ENCODE data around the gene TAS2R1.

The TAS2R1 gene

GRCh38 chr5:9621379-9621903 lies 8.7 kb downstream of the TAS2R1 start:
- H3K36me3 ChIP-seq (ENCODE audit: control insufficient read depth, low read depth, low read length): no peaks in the 10 kb centered on the region
- no peak overlapping the region for H3K27ac ChIP-seq (ENCODE audit: low read length)
- no peak overlapping the region for H3K4me3 ChIP-seq (ENCODE audit: low read length)
- no peaks in the 10 kb centered on the region for H3K4me1 ChIP-seq (ENCODE audit: control insufficient read depth, low read depth, low read length)
- no peaks in the 10 kb centered on the region for H3K27me3 ChIP-seq (ENCODE audit: control insufficient read depth, insufficient read depth, low read length)
- H3K9ac ChIP-seq (ENCODE audit: low read length): no peak overlapping the region
- no peaks in the 10 kb centered on the region for H3K9me3 ChIP-seq (ENCODE audit: control insufficient read depth, low read depth, low read length)

- H3K9ac ChIP-seq (ENCODE audit: low read length): no peak overlapping the region
- no peaks in the 10 kb centered on the region for H3K36me3 ChIP-seq (ENCODE audit: control insufficient read depth, low read depth, low read length)
Measured at GRCh38 chr5:9619331-9620092, 10.6 kb downstream of the TAS2R1 start.

GRCh38 chr5:9617739-9618504 lies 12.2 kb downstream of the TAS2R1 start:
- Histone ChIP-seq H3K9ac (ENCODE audit: low read length) (no peak overlapping the region), H3K36me3 (ENCODE audit: control insufficient read depth, low read depth, low read length) (no peaks in the 10 kb centered on the region), H3K4me3 (ENCODE audit: low read length) (no peak overlapping the region), H3K27ac (ENCODE audit: low read length) (no peak overlapping the region), H3K27me3 (ENCODE audit: control insufficient read depth, insufficient read depth, low read length) (no peaks in the 10 kb centered on the region), H3K4me1 (ENCODE audit: control insufficient read depth, low read depth, low read length) (no peaks in the 10 kb centered on the region), H3K9me3 (ENCODE audit: control insufficient read depth, low read depth, low read length) (no peaks in the 10 kb centered on the region)

More at GRCh38 chr5:9619331-9620092, 10.6 kb downstream of the TAS2R1 start:
- H3K9me3 ChIP-seq (ENCODE audit: control insufficient read depth, low read depth, low read length): no peaks in the 10 kb centered on the region
- H3K27me3 ChIP-seq (ENCODE audit: control insufficient read depth, insufficient read depth, low read length): no peaks in the 10 kb centered on the region
- H3K4me1 ChIP-seq (ENCODE audit: control insufficient read depth, low read depth, low read length): no peaks in the 10 kb centered on the region
- H3K4me3 ChIP-seq (ENCODE audit: low read length): no peak overlapping the region
- no peak overlapping the region for H3K27ac ChIP-seq (ENCODE audit: low read length)

GRCh38 chr5:9617221-9617620 lies 12.9 kb downstream of the TAS2R1 start:
- H3K9me3 ChIP-seq (ENCODE audit: control insufficient read depth, low read depth, low read length): no peaks in the 10 kb centered on the region
- no peak overlapping the region for H3K4me3 ChIP-seq (ENCODE audit: low read length)
- no peaks in the 10 kb centered on the region for H3K36me3 ChIP-seq (ENCODE audit: control insufficient read depth, low read depth, low read length)
- H3K27me3 ChIP-seq (ENCODE audit: control insufficient read depth, insufficient read depth, low read length): no peaks in the 10 kb centered on the region
- no peaks in the 10 kb centered on the region for H3K4me1 ChIP-seq (ENCODE audit: control insufficient read depth, low read depth, low read length)
- H3K27ac ChIP-seq (ENCODE audit: low read length): no peak overlapping the region
- H3K9ac ChIP-seq (ENCODE audit: low read length): no peak overlapping the region

GRCh38 chr5:9615331-9615730 lies 14.8 kb downstream of the TAS2R1 start:
- Histone ChIP-seq H3K4me3 (ENCODE audit: low read length) (no peak overlapping the region), H3K27ac (ENCODE audit: low read length) (no peak overlapping the region), H3K9ac (ENCODE audit: low read length) (no peak overlapping the region), H3K9me3 (ENCODE audit: control insufficient read depth, low read depth, low read length) (no peaks in the 10 kb centered on the region), H3K27me3 (ENCODE audit: control insufficient read depth, insufficient read depth, low read length) (no peaks in the 10 kb centered on the region), H3K4me1 (ENCODE audit: control insufficient read depth, low read depth, low read length) (no peaks in the 10 kb centered on the region), H3K36me3 (ENCODE audit: control insufficient read depth, low read depth, low read length) (no peaks in the 10 kb centered on the region)

- Histone ChIP-seq H3K36me3 (ENCODE audit: control insufficient read depth, low read depth, low read length) (no peaks in the 10 kb centered on the region), H3K4me1 (ENCODE audit: control insufficient read depth, low read depth, low read length) (no peaks in the 10 kb centered on the region), H3K4me3 (ENCODE audit: low read length) (no peak overlapping the region), H3K9me3 (ENCODE audit: control insufficient read depth, low read depth, low read length) (no peaks in the 10 kb centered on the region), H3K9ac (ENCODE audit: low read length) (no peak overlapping the region), H3K27me3 (ENCODE audit: control insufficient read depth, insufficient read depth, low read length) (no peaks in the 10 kb centered on the region), H3K27ac (ENCODE audit: low read length) (no peak overlapping the region)
Measured at GRCh38 chr5:9613360-9613759, 16.8 kb downstream of the TAS2R1 start.

GRCh38 chr5:9610969-9611368 lies 19.2 kb downstream of the TAS2R1 start:
- no peak overlapping the region for H3K27ac ChIP-seq (ENCODE audit: low read length)
- H3K36me3 ChIP-seq (ENCODE audit: control insufficient read depth, low read depth, low read length): no peaks in the 10 kb centered on the region
- no peaks in the 10 kb centered on the region for H3K9me3 ChIP-seq (ENCODE audit: control insufficient read depth, low read depth, low read length)
- H3K4me1 ChIP-seq (ENCODE audit: control insufficient read depth, low read depth, low read length): no peaks in the 10 kb centered on the region
- no peak overlapping the region for H3K4me3 ChIP-seq (ENCODE audit: low read length)
- H3K9ac ChIP-seq (ENCODE audit: low read length): no peak overlapping the region
- no peaks in the 10 kb centered on the region for H3K27me3 ChIP-seq (ENCODE audit: control insufficient read depth, insufficient read depth, low read length)

- no peak overlapping the region for H3K27ac ChIP-seq (ENCODE audit: low read length)
- H3K9me3 ChIP-seq (ENCODE audit: control insufficient read depth, low read depth, low read length): no peaks in the 10 kb centered on the region
- H3K4me3 ChIP-seq (ENCODE audit: low read length): no peak overlapping the region
- no peaks in the 10 kb centered on the region for H3K36me3 ChIP-seq (ENCODE audit: control insufficient read depth, low read depth, low read length)
- H3K9ac ChIP-seq (ENCODE audit: low read length): no peak overlapping the region
- H3K4me1 ChIP-seq (ENCODE audit: control insufficient read depth, low read depth, low read length): no peaks in the 10 kb centered on the region
- H3K27me3 ChIP-seq (ENCODE audit: control insufficient read depth, insufficient read depth, low read length): no peaks in the 10 kb centered on the region
Measured at GRCh38 chr5:9610364-9610763, 19.8 kb downstream of the TAS2R1 start.

- H3K9ac ChIP-seq (ENCODE audit: low read length): no peak overlapping the region
- no peaks in the 10 kb centered on the region for H3K4me1 ChIP-seq (ENCODE audit: control insufficient read depth, low read depth, low read length)
- no peaks in the 10 kb centered on the region for H3K27me3 ChIP-seq (ENCODE audit: control insufficient read depth, insufficient read depth, low read length)
- H3K4me3 ChIP-seq (ENCODE audit: low read length): no peak overlapping the region
- no peak overlapping the region for H3K27ac ChIP-seq (ENCODE audit: low read length)
- H3K36me3 ChIP-seq (ENCODE audit: control insufficient read depth, low read depth, low read length): no peaks in the 10 kb centered on the region
- H3K9me3 ChIP-seq (ENCODE audit: control insufficient read depth, low read depth, low read length): no peaks in the 10 kb centered on the region
Measured at GRCh38 chr5:9608093-9608492, 22.1 kb downstream of the TAS2R1 start.

- Histone ChIP-seq H3K27me3 (ENCODE audit: control insufficient read depth, insufficient read depth, low read length) (no peaks in the 10 kb centered on the region), H3K4me1 (ENCODE audit: control insufficient read depth, low read depth, low read length) (no peaks in the 10 kb centered on the region), H3K36me3 (ENCODE audit: control insufficient read depth, low read depth, low read length) (no peaks in the 10 kb centered on the region), H3K9me3 (ENCODE audit: control insufficient read depth, low read depth, low read length) (no peaks in the 10 kb centered on the region), H3K4me3 (ENCODE audit: low read length) (no peak overlapping the region), H3K27ac (ENCODE audit: low read length) (no peak overlapping the region), H3K9ac (ENCODE audit: low read length) (no peak overlapping the region)
Measured at GRCh38 chr5:9605041-9605838, 24.9 kb downstream of the TAS2R1 start.

GRCh38 chr5:9604416-9604815 lies 25.7 kb downstream of the TAS2R1 start:
- Histone ChIP-seq H3K4me1 (ENCODE audit: control insufficient read depth, low read depth, low read length) (no peaks in the 10 kb centered on the region), H3K4me3 (ENCODE audit: low read length) (no peak overlapping the region), H3K36me3 (ENCODE audit: control insufficient read depth, low read depth, low read length) (no peaks in the 10 kb centered on the region), H3K9ac (ENCODE audit: low read length) (no peak overlapping the region), H3K27me3 (ENCODE audit: control insufficient read depth, insufficient read depth, low read length) (no peaks in the 10 kb centered on the region), H3K27ac (ENCODE audit: low read length) (no peak overlapping the region), H3K9me3 (ENCODE audit: control insufficient read depth, low read depth, low read length) (no peaks in the 10 kb centered on the region)
